ENCODE data around the gene OR1A1. TPM values are rescaled to one million over a fixed set of nuclear protein-coding genes. Genes with fewer than 3 reads are reported as not detected.
"Not testable (repeated sequence)": the region's sequence is repeated elsewhere in the genome, so short reads cannot be mapped to it uniquely, and the experiment has no call there.

The OR1A1 gene
- total RNA-seq, 2 donors from 2014 or later: not detected

DNA sequence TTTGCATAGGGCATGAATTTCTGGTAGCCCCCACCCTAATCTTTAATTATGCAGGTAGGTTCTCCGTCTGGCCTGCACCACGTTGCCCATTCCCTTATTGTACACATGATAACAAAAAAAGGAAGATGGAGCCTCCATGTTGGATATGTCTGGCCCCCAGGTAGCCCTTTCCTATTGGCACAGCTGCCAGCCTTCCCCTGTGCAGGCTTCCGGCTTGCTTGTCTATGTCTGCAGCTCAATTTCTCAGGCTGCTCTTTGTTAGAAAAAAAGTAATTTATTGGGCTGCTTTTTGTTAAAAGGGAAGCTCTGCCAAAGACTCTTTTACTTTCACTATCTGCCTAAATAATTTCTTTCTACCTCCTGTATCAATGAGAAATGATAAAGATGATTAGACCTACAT, 5.5 kb downstream of the OR1A1 start:
- H3K27ac ChIP-seq: no peak overlapping the region
- no peak overlapping the region for H3K4me3 ChIP-seq
- no peak for DNase-seq (ENCODE audit: low spot score)
- no peaks in the 10 kb centered on the region for H3K27me3 ChIP-seq (replicated peaks; ENCODE audit: insufficient read depth)
- H3K36me3 ChIP-seq: no peaks in the 10 kb centered on the region
- no peaks in the 10 kb centered on the region for H3K9me3 ChIP-seq
- intact Hi-C loops (cut with DNase I): no loop called here
- no peaks in the 10 kb centered on the region for H3K4me1 ChIP-seq (replicated peaks)
- 74% methylated on average over 3 of the region's 3 CpGs for WGBS
- TF ChIP-seq POLR2AphosphoS5 (IDR thresholded peaks at IDR 0.05) (no peak), POLR2A (IDR thresholded peaks at IDR 0.05) (no peak)
- TF ChIP-seq, protein P1, sequence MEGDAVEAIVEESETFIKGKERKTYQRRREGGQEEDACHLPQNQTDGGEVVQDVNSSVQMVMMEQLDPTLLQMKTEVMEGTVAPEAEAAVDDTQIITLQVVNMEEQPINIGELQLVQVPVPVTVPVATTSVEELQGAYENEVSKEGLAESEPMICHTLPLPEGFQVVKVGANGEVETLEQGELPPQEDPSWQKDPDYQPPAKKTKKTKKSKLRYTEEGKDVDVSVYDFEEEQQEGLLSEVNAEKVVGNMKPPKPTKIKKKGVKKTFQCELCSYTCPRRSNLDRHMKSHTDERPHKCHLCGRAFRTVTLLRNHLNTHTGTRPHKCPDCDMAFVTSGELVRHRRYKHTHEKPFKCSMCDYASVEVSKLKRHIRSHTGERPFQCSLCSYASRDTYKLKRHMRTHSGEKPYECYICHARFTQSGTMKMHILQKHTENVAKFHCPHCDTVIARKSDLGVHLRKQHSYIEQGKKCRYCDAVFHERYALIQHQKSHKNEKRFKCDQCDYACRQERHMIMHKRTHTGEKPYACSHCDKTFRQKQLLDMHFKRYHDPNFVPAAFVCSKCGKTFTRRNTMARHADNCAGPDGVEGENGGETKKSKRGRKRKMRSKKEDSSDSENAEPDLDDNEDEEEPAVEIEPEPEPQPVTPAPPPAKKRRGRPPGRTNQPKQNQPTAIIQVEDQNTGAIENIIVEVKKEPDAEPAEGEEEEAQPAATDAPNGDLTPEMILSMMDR (IDR thresholded peaks at IDR 0.05): no peak

DNA sequence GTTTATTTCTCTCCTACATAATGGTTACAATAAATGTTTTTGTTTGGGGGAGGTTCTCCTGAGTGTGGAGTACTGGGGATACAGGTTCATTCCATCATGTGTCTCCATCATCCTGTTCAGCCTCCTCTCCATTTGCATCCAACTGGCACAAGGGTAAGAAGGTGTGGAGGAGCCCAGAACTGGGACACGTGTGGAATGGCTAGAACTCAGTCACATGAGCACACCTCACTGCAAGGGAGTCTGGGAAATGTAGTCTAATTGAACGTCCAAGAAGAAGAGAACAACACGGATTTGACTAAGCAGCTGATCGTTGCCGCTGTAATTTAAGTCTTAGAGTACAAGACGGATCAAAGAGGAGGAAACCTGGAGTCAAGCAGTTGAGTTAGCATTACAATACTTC, 6.1 kb downstream of the OR1A1 start:
- no peaks in the 10 kb centered on the region for H3K4me1 ChIP-seq (replicated peaks)
- no peaks in the 10 kb centered on the region for H3K27me3 ChIP-seq (replicated peaks; ENCODE audit: insufficient read depth)
- 61% methylated on average over 6 of the region's 6 CpGs for WGBS
- H3K36me3 ChIP-seq: no peaks in the 10 kb centered on the region
- no peak overlapping the region for H3K4me3 ChIP-seq
- TF ChIP-seq POLR2A (IDR thresholded peaks at IDR 0.05) (no peak), POLR2AphosphoS5 (IDR thresholded peaks at IDR 0.05) (no peak)
- TF ChIP-seq, protein P1 (IDR thresholded peaks at IDR 0.05): no peak
- H3K9me3 ChIP-seq: no peaks in the 10 kb centered on the region
- no peak overlapping the region for H3K27ac ChIP-seq
- intact Hi-C loops (cut with DNase I): no loop called here
- DNase-seq (ENCODE audit: low spot score): no peak

DNA sequence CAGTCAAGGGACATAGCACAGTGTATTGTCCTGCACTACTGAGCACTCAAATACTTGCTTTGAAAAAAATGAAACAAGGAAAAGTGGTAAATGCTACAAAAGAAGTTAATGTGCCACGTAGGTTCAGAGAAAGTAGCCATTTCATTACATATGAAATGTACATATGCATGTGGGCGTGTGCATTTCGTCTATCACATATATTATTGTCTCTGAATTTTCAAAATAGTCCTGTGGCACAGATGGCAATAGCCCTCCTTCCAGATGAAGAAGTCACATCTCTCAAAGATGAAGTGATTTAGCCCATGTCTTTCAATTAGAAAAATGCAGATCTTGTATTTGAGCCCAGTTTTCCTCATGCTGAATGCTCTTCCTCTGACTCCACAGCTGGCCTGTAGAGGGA, 12.5 kb downstream of the OR1A1 start:
- H3K4me3 ChIP-seq; H3K27me3 ChIP-seq (replicated peaks; ENCODE audit: insufficient read depth); H3K27ac ChIP-seq; H3K4me1 ChIP-seq (replicated peaks); intact Hi-C loops (cut with DNase I); H3K36me3 ChIP-seq; DNase-seq (ENCODE audit: low spot score); H3K9me3 ChIP-seq: not testable (repeated sequence)
- WGBS: 73% methylated on average over 3 of the region's 3 CpGs

DNA sequence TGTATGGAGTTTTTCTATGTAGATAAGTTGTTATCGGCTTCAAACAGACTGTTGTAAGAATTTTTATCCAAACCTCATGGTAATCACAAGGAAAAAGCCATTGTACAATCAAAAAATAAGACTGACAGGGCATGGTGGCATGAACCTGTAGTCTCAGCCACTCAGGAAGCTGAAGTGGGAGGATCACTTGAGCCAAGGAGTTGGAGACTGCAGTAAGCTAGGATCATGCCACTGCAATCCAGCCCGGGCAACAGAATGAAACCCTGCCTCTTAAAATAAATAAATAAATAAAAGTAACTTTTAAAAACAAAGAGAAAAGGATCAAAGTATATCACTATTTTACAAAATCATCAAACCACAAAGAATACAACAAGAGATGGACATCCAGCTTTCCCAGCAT, 14.4 kb downstream of the OR1A1 start:
- Histone ChIP-seq H3K4me1 (replicated peaks) (no peaks in the 10 kb centered on the region), H3K27me3 (replicated peaks; ENCODE audit: insufficient read depth) (no peaks in the 10 kb centered on the region), H3K4me3 (no peak overlapping the region), H3K36me3 (no peaks in the 10 kb centered on the region), H3K27ac (no peak overlapping the region), H3K9me3 (no peaks in the 10 kb centered on the region)
- intact Hi-C loops (cut with DNase I): no loop called here
- no peak for DNase-seq (ENCODE audit: low spot score)
- 80% methylated on average over 2 of the region's 2 CpGs for WGBS
- TF ChIP-seq POLR2A (IDR thresholded peaks at IDR 0.05) (no peak), POLR2AphosphoS5 (IDR thresholded peaks at IDR 0.05) (no peak)
- TF ChIP-seq, protein P1 (IDR thresholded peaks at IDR 0.05): no peak

DNA sequence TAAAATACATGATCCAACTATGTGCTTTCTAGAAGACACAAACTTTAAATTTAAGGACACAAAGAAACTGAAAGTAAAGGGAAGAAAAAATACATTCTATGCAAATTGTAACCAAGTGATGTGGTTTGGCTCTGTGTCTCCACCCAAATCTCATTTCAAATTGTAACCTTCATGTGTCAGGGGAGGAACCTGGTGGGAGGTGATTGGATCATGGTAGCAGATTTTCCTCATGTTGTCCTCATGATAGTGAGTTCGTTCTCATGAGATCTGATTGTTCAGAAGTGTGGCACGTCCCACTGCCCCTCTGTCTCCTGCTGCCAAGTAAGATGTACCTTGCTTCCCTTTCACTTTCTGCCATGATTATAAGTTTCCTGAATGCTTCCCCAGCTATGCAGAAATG, 15.0 kb downstream of the OR1A1 start:
- Histone ChIP-seq H3K36me3 (no peaks in the 10 kb centered on the region), H3K9me3 (no peaks in the 10 kb centered on the region), H3K4me1 (replicated peaks) (no peaks in the 10 kb centered on the region), H3K27me3 (replicated peaks; ENCODE audit: insufficient read depth) (no peaks in the 10 kb centered on the region), H3K27ac (no peak overlapping the region), H3K4me3 (no peak overlapping the region)
- intact Hi-C loops (cut with DNase I): no loop called here
- DNase-seq (ENCODE audit: low spot score): no peak
- no peak for TF ChIP-seq POLR2A (IDR thresholded peaks at IDR 0.05)
- TF ChIP-seq POLR2AphosphoS5 (IDR thresholded peaks at IDR 0.05): no peak
- TF ChIP-seq, protein P1 (IDR thresholded peaks at IDR 0.05): no peak
- WGBS: 76% methylated on average over 2 of the region's 2 CpGs

DNA sequence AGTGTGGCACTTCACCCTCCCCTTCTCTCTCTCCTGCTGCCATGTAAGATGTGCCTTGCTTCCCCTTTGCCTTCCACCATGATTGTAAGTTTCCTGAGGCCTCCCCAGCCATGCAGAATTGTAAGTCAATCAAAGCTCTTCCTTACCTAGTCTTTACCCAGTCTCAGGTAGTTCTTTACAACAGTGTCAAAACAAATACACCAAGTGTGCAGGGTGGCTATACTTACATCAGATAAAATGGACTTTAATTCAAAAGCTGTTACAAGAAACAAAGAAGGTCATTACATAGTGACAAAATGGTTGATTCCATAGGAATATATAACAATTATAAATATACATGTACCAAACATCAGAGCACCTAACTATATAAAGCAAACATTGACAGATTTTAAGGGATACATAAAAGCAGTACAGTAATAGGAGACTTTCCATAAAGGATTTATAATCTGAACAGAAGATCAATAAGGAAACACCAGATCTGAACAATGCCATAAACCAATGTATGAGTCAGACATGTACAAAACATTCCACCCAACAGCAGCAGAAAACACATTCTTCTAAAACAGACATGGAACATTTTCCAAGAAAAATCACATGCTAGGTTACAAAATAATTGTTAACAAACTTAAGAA, 17.4 kb downstream of the OR1A1 start:
- H3K27ac ChIP-seq: not testable (repeated sequence)

DNA sequence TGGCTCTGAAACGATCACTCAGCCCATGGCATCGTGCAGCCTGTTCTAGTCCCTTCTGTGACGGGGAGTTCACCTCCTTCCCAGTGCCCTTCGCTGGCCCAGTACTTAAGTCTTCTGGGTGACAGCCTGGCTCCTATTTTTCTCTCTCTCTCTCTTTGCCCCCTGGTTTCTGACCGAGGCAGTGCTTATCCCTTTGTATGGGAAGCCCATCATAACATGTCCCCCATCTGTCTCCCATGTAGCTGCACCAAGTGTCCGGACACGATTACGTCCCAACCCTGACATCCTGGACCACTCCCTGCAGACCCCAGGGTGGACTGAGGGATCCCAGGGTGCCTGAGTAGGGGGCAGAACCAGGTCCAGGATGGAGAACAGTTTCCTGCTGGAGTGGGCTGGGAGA, 24.8 kb downstream of the OR1A1 start:
- DNase-seq (ENCODE audit: low spot score); intact Hi-C loops (cut with DNase I); H3K4me1 ChIP-seq (replicated peaks); H3K27me3 ChIP-seq (replicated peaks; ENCODE audit: insufficient read depth); H3K9me3 ChIP-seq; H3K36me3 ChIP-seq; H3K27ac ChIP-seq; H3K4me3 ChIP-seq: not testable (repeated sequence)
- 86% methylated on average over 8 of the region's 8 CpGs for WGBS

More for the DNA sequence above, 17.4 kb downstream of the OR1A1 start:
- H3K4me1 ChIP-seq (replicated peaks); DNase-seq (ENCODE audit: low spot score); H3K36me3 ChIP-seq; H3K4me3 ChIP-seq; H3K27me3 ChIP-seq (replicated peaks; ENCODE audit: insufficient read depth); H3K9me3 ChIP-seq; intact Hi-C loops (cut with DNase I): not testable (repeated sequence)

DNA sequence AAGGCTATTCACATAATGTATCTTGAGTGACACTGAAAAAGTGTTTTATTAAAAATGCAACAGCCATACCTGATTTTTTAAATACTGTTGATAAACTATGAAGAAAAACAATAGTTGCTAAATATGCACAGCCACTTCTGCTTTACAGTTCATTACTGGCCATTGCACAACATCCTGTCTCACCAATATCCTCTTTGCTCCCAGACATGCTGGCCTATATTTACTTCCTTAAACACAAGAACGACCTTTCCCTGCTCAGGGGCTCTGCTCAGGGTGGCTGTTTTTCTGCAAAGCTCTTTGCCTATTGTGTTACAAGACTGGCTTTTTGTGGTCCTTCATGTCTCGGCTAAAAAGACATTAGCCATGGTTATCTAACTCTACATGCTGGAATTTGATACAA, 31.2 kb downstream of the OR1A1 start:
- DNase-seq (ENCODE audit: low spot score): not testable (repeated sequence)

DNA sequence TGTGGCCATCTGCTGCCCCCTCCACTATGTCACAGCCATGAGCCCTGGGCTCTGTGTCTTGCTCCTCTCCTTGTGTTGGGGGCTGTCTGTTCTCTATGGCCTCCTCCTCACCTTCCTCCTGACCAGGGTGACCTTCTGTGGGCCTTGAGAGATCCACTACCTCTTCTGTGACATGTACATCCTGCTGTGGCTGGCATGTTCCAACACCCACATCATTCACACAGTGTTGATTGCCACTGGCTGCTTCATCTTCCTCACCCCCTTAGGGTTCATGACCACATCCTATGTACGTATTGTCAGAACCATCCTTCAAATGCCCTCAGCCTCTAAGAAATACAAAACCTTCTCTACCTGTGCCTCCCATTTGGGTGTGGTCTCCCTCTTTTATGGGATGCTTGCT, 33.6 kb downstream of the OR1A1 start:
- H3K36me3 ChIP-seq; DNase-seq (ENCODE audit: low spot score); H3K27me3 ChIP-seq (replicated peaks; ENCODE audit: insufficient read depth); H3K9me3 ChIP-seq; H3K4me3 ChIP-seq; intact Hi-C loops (cut with DNase I); H3K4me1 ChIP-seq (replicated peaks); H3K27ac ChIP-seq: not testable (repeated sequence)
- 100% methylated on average over 1 of the region's 1 CpG for WGBS

More for the DNA sequence above, 31.2 kb downstream of the OR1A1 start:
- H3K36me3 ChIP-seq; H3K27me3 ChIP-seq (replicated peaks; ENCODE audit: insufficient read depth); intact Hi-C loops (cut with DNase I); H3K9me3 ChIP-seq; H3K27ac ChIP-seq; H3K4me3 ChIP-seq; H3K4me1 ChIP-seq (replicated peaks): not testable (repeated sequence)
- 19% methylated on average over 2 of the region's 2 CpGs for WGBS

Measured in prostate gland (tissue), 2 donors.